MCF 10A (cell line): Measurements from ENCODE around the gene SLC9A8. TPM values are rescaled to one million over a fixed set of nuclear protein-coding genes. Genes with fewer than 3 reads are reported as not detected.

Experiments used
- BruUV-seq: library from RNA; stranded (reverse); fragments of 400-500 nt; replicated peaks from 2 replicates; lab custom pipeline; 2021; lab: Mats Ljungman, UMichigan
- CTCF ChIA-PET: fragments of 300-600 bp; sonication (Branson Sonifier 250); formaldehyde crosslinking; extraction: SDS; loops from one replicate; lab custom pipeline; 2021; ENCODE audit warnings: antibody characterized with exemption, inconsistent platforms; lab: Yijun Ruan, JAX
- POLR2A ChIA-PET: fragments of 300-600, 350-650 bp; sonication (Branson Sonifier 250); formaldehyde crosslinking; extraction: SDS; loops from one replicate; lab custom pipeline; 2020; ENCODE audit warnings: antibody characterized with exemption, inconsistent platforms; lab: Yijun Ruan, JAX
- DNase-seq: peaks from one replicate; pipeline ENCODE4 v3.0.0-alpha.2; 2018; ENCODE audit not compliant: unreplicated experiment
- H3K27ac Mint-ChIP-seq: one replicate; pipeline ENCODE4 v1.8.0; 2022; ENCODE audit warnings: mild to moderate bottlenecking, low read depth, mixed read lengths; ENCODE audit not compliant: unreplicated experiment
- H3K27me3 Mint-ChIP-seq: one replicate; pipeline ENCODE4 v1.8.0; 2022; ENCODE audit warnings: mixed read lengths; ENCODE audit not compliant: insufficient read depth, unreplicated experiment
- H3K36me3 Mint-ChIP-seq: one replicate; pipeline ENCODE4 v1.8.0; 2022; ENCODE audit warnings: mild to moderate bottlenecking, moderate library complexity, mixed read lengths; ENCODE audit not compliant: insufficient read depth, unreplicated experiment
- H3K4me1 Mint-ChIP-seq: one replicate; pipeline ENCODE4 v1.8.0; 2022; ENCODE audit warnings: mixed read lengths; ENCODE audit not compliant: insufficient read depth, unreplicated experiment
- H3K4me3 Mint-ChIP-seq: one replicate; pipeline ENCODE4 v1.8.0; 2022; ENCODE audit warnings: mild to moderate bottlenecking, moderate library complexity, mixed read lengths; ENCODE audit not compliant: unreplicated experiment
- H3K9me3 Mint-ChIP-seq: one replicate; pipeline ENCODE4 v1.8.0; 2022; ENCODE audit warnings: mixed read lengths; ENCODE audit not compliant: unreplicated experiment
- CTCF ChIP-seq: fragments of 200-600 bp; IDR thresholded peaks from one replicate; pipeline ENCODE4 v1.8.0; 2022; ENCODE audit warnings: antibody characterized with exemption, mild to moderate bottlenecking; ENCODE audit not compliant: unreplicated experiment
- intact Hi-C: fragments of 100-400 bp; cut with micrococcal nuclease; formaldehyde crosslinking; loops from 2 replicates; pipeline ENCODE4 v1.14.1; 2022
- total RNA-seq: library from RNA; stranded (reverse); gene quantifications from 2 replicates; pipeline ENCODE4 v1.2.3, GENCODE V29; 2022

The SLC9A8 gene
- total RNA-seq, 1 experiment from 2014 or later: 14.6 TPM

GRCh38 chr20:49863666-49864065 is 51.0 kb downstream of the SLC9A8 start:
- no TSS peak for BruUV-seq
- no peaks in the 10 kb centered on the region for H3K4me1 Mint-ChIP-seq
- no peak overlapping the region for H3K27ac Mint-ChIP-seq
- intact Hi-C loops: no loop called here
- H3K36me3 Mint-ChIP-seq: peaks cover 22% of the 10 kb centered on the region
- ChIA-PET CTCF (interaction anchor here (0.9 to 2.8 kb wide), 2 partner anchors 15 to 17 kb away, joined by 3 to 7 read pairs; no protein-coding TSS in a partner anchor), POLR2A (interaction anchor here (0.6 kb wide), 2 partner anchors 8 to 670 kb away, joined by 3 read pairs; no protein-coding TSS in a partner anchor)
- no peaks in the 10 kb centered on the region for H3K9me3 Mint-ChIP-seq
- no peak overlapping the region for H3K4me3 Mint-ChIP-seq
- H3K27me3 Mint-ChIP-seq: no peaks in the 10 kb centered on the region
- no peak for TF ChIP-seq CTCF
- no peak for DNase-seq

GRCh38 chr20:49865559-49865958 is 52.9 kb downstream of the SLC9A8 start:
- DNase-seq: no peak
- no peak overlapping the region for H3K4me3 Mint-ChIP-seq
- no peaks in the 10 kb centered on the region for H3K27me3 Mint-ChIP-seq
- ChIA-PET POLR2A (no interaction called here), CTCF (no interaction called here)
- no peaks in the 10 kb centered on the region for H3K9me3 Mint-ChIP-seq
- TF ChIP-seq CTCF: no peak
- BruUV-seq: no TSS peak
- no peak overlapping the region for H3K27ac Mint-ChIP-seq
- intact Hi-C loops: no loop called here
- H3K4me1 Mint-ChIP-seq: no peaks in the 10 kb centered on the region
- peaks cover 22% of the 10 kb centered on the region for H3K36me3 Mint-ChIP-seq

- no peak overlapping the region for H3K27ac Mint-ChIP-seq
- no peak for DNase-seq
- ChIA-PET CTCF (no interaction called here), POLR2A (no interaction called here)
- BruUV-seq: no TSS peak
- H3K4me1 Mint-ChIP-seq: no peaks in the 10 kb centered on the region
- no peak overlapping the region for H3K4me3 Mint-ChIP-seq
- peaks cover 22% of the 10 kb centered on the region for H3K36me3 Mint-ChIP-seq
- no peaks in the 10 kb centered on the region for H3K9me3 Mint-ChIP-seq
- intact Hi-C loops: no loop called here
- H3K27me3 Mint-ChIP-seq: no peaks in the 10 kb centered on the region
- TF ChIP-seq CTCF: no peak
Observed at GRCh38 chr20:49866051-49866450, 53.4 kb downstream of the SLC9A8 start.

- no peaks in the 10 kb centered on the region for H3K27me3 Mint-ChIP-seq
- DNase-seq: no peak
- peaks cover 22% of the 10 kb centered on the region for H3K36me3 Mint-ChIP-seq
- TF ChIP-seq CTCF: no peak
- no peak overlapping the region for H3K4me3 Mint-ChIP-seq
- no TSS peak for BruUV-seq
- H3K4me1 Mint-ChIP-seq: no peaks in the 10 kb centered on the region
- no peaks in the 10 kb centered on the region for H3K9me3 Mint-ChIP-seq
- intact Hi-C loops: no loop called here
- ChIA-PET POLR2A (interaction anchor here (0.6 kb wide), 2 partner anchors 19 to 47 kb away, joined by 3 read pairs; no protein-coding TSS in a partner anchor), CTCF (interaction anchor here (0.6 to 1.1 kb wide), 7 partner anchors 16 to 363 kb away, joined by 3 to 6 read pairs (median 4); no protein-coding TSS in a partner anchor)
- H3K27ac Mint-ChIP-seq: no peak overlapping the region
Observed at GRCh38 chr20:49867453-49868215, 55.0 kb downstream of the SLC9A8 start.
